H1 (cell line): ENCODE results near the gene SRGAP2. TPM values are rescaled to one million over a fixed set of nuclear protein-coding genes. Genes with fewer than 3 reads are reported as not detected.
"Not testable (repeated sequence)": the region's sequence is repeated elsewhere in the genome, so short reads cannot be mapped to it uniquely, and the experiment has no call there.

Experiments used
- CTCF ChIA-PET: fragments of 300-600 bp; sonication (Branson Sonifier 250); formaldehyde crosslinking; loops from one replicate; lab custom pipeline; 2021; ENCODE audit not compliant: partially characterized antibody; lab: Charles Lee
- POLR2A ChIA-PET: fragments of 300-600 bp; sonication (Branson Sonifier 250); formaldehyde crosslinking; loops from one replicate; lab custom pipeline; 2021; ENCODE audit warnings: inconsistent platforms; ENCODE audit not compliant: partially characterized antibody; lab: Charles Lee
- DNase-seq, 2 experiments: peaks; one replicate each; pipeline versions ENCODE4 v3.0.0 to v3.0.0-alpha.2; 2010 to 2022; ENCODE audit warnings: low spot score in 2 of 2, low read depth in 1 of 2, mixed read lengths in 1 of 2
- FAIRE-seq: peaks from 2 replicates; lab custom pipeline; 2011; peaks lifted over from hg19 to GRCh38; lab: Jason Lieb, UNC
- H2AFZ ChIP-seq: 2 replicates; pipeline ENCODE4 v1.8.1; 2012; ENCODE audit warnings: low read length, inconsistent platforms
- H2AK5ac ChIP-seq: 2 replicates; pipeline ENCODE4 v1.6.1; 2013; ENCODE audit warnings: low read depth, low read length
- H2BK120ac ChIP-seq: replicated peaks from 2 replicates; pipeline ENCODE3; 2013; ENCODE audit warnings: low read depth, low read length, inconsistent platforms
- H2BK12ac ChIP-seq: 2 replicates; pipeline ENCODE4 v1.6.1; 2013; ENCODE audit warnings: low read depth, low read length
- H2BK15ac ChIP-seq: 2 replicates; pipeline ENCODE4 v1.6.1; 2013; ENCODE audit warnings: low read length
- H2BK20ac ChIP-seq: 2 replicates; pipeline ENCODE4 v1.6.1; 2013; ENCODE audit warnings: low read length
- H2BK5ac ChIP-seq: 2 replicates; pipeline ENCODE4 v1.6.1; 2013; ENCODE audit warnings: low read depth, low read length
- H3K14ac ChIP-seq: 2 replicates; pipeline ENCODE4 v1.6.1; 2013; ENCODE audit warnings: inconsistent platforms; ENCODE audit not compliant: insufficient read length
- H3K18ac ChIP-seq: 2 replicates; pipeline ENCODE4 v1.6.1; 2013; ENCODE audit warnings: low read length; ENCODE audit errors: extremely low read depth
- H3K23ac ChIP-seq: 2 replicates; pipeline ENCODE4 v1.6.1; 2013; ENCODE audit warnings: inconsistent platforms; ENCODE audit not compliant: insufficient read length
- H3K23me2 ChIP-seq: 2 replicates; pipeline ENCODE4 v1.6.1; 2013; ENCODE audit warnings: low read depth, low read length
- H3K27ac ChIP-seq: 2 replicates; pipeline ENCODE4 v1.6.1; 2011; ENCODE audit warnings: low read depth, low read length, inconsistent platforms
- H3K27me3 ChIP-seq, 4 experiments: replicated peaks in 1 of 4; 1 replicate in 1 of 4; 2 replicates in 3 of 4; pipeline versions ENCODE4 v1.6.1 to v1.8.1; 2011 to 2013; ENCODE audit warnings: low read length in 3 of 4, mild to moderate bottlenecking in 3 of 4, inconsistent platforms in 2 of 4, mixed read lengths in 2 of 4, moderate library complexity in 1 of 4; ENCODE audit not compliant: control insufficient read depth in 3 of 4, insufficient read depth in 3 of 4; ENCODE audit errors: extremely low read depth in 1 of 4
- H3K36me3 ChIP-seq, 4 experiments: 2 replicates each; pipeline versions ENCODE4 v1.6.1 to v1.8.1; 2011 to 2013; ENCODE audit warnings: mild to moderate bottlenecking in 4 of 4, low read length in 3 of 4, moderate library complexity in 2 of 4, control low read depth in 1 of 4, inconsistent platforms in 1 of 4; ENCODE audit not compliant: insufficient read depth in 4 of 4, control insufficient read depth in 2 of 4
- H3K4ac ChIP-seq: replicated peaks from 2 replicates; pipeline ENCODE3; 2013; ENCODE audit warnings: low read length, low read depth, mixed read lengths, inconsistent platforms; ENCODE audit not compliant: insufficient read length
- H3K4me1 ChIP-seq, 4 experiments: replicated peaks in 1 of 4; 1 replicate in 1 of 4; 2 replicates in 3 of 4; pipeline versions ENCODE4 v1.6.1 to v1.8.1; 2011 to 2013; ENCODE audit warnings: low read length in 3 of 4, inconsistent platforms in 2 of 4, mixed read lengths in 1 of 4; ENCODE audit not compliant: insufficient read depth in 4 of 4, control insufficient read depth in 3 of 4
- H3K4me2 ChIP-seq, 2 experiments: 2 replicates each; pipeline versions ENCODE4 v1.6.1 to v1.8.1; 2011 to 2013; ENCODE audit warnings: low read depth in 2 of 2, low read length in 2 of 2, control low read depth in 1 of 2, inconsistent platforms in 1 of 2, mild to moderate bottlenecking in 1 of 2; ENCODE audit not compliant: insufficient read depth in 1 of 2
- H3K4me3 ChIP-seq, 4 experiments: fragments of 200-600, 300-600 bp in 1 of 4; sonication (generic), shearing (Covaris generic), sonication (Bioruptor Twin) in 1 of 4; 2 replicates each; pipeline versions ENCODE4 v1.5.1 to v1.8.1; 2011 to 2016; ENCODE audit warnings: low read length in 4 of 4, low read depth in 3 of 4, control low read depth in 2 of 4, inconsistent platforms in 2 of 4, mild to moderate bottlenecking in 2 of 4, mixed read lengths in 1 of 4, moderate library complexity in 1 of 4; ENCODE audit not compliant: insufficient read depth in 2 of 4; ENCODE audit errors: extremely low read depth in 1 of 4
- H3K56ac ChIP-seq: replicated peaks from 2 replicates; pipeline ENCODE3; 2013; ENCODE audit warnings: low read depth, mild to moderate bottlenecking, mixed read lengths, low read length, inconsistent platforms; ENCODE audit not compliant: insufficient read length
- H3K79me1 ChIP-seq: 2 replicates; pipeline ENCODE4 v1.6.1; 2013; ENCODE audit warnings: low read depth, low read length, control low read depth
- H3K79me2 ChIP-seq, 2 experiments: 2 replicates each; pipeline versions ENCODE4 v1.6.1 to v1.8.1; 2012 to 2013; ENCODE audit warnings: low read length in 2 of 2, mild to moderate bottlenecking in 2 of 2, inconsistent platforms in 1 of 2; ENCODE audit not compliant: insufficient read depth in 2 of 2, control insufficient read depth in 1 of 2
- H3K9ac ChIP-seq, 4 experiments: replicated peaks in 1 of 4; 1 replicate in 1 of 4; 2 replicates in 3 of 4; pipeline versions ENCODE4 v1.6.1 to v1.8.1; 2011 to 2013; ENCODE audit warnings: low read depth in 3 of 4, low read length in 3 of 4, control low read depth in 2 of 4, mild to moderate bottlenecking in 2 of 4, moderate library complexity in 2 of 4, inconsistent platforms in 1 of 4; ENCODE audit errors: extremely low read depth in 1 of 4
- H3K9me3 ChIP-seq, 2 experiments: 2 replicates each; pipeline versions ENCODE4 v1.6.1 to v1.8.1; 2012 to 2013; ENCODE audit warnings: mild to moderate bottlenecking in 2 of 2, moderate library complexity in 2 of 2, control low read depth in 1 of 2, inconsistent platforms in 1 of 2, low read depth in 1 of 2, low read length in 1 of 2, mixed read lengths in 1 of 2; ENCODE audit not compliant: insufficient read depth in 2 of 2
- H4K20me1 ChIP-seq, 2 experiments: replicated peaks in 1 of 2; 2 replicates each; pipeline versions ENCODE3 to v1.8.1; 2011 to 2013; ENCODE audit warnings: inconsistent platforms in 2 of 2, low read length in 2 of 2, mild to moderate bottlenecking in 1 of 2; ENCODE audit not compliant: insufficient read depth in 2 of 2, control insufficient read depth in 1 of 2
- H4K5ac ChIP-seq: 2 replicates; pipeline ENCODE4 v1.6.1; 2013; ENCODE audit warnings: low read length, low read depth, mixed read lengths, inconsistent platforms; ENCODE audit not compliant: insufficient read length
- H4K8ac ChIP-seq: 2 replicates; pipeline ENCODE4 v1.8.0; 2013; ENCODE audit warnings: mild to moderate bottlenecking, moderate library complexity, low read length, inconsistent platforms; ENCODE audit not compliant: insufficient read depth; ENCODE audit errors: extremely low read depth
- H4K91ac ChIP-seq: replicated peaks from 2 replicates; pipeline ENCODE3; 2013; ENCODE audit warnings: low read length, mixed read lengths, inconsistent platforms; ENCODE audit not compliant: insufficient read length
- WGBS, 2 experiments: shearing (Covaris generic) in 1 of 2; methylation state at CpG; one replicate each; pipeline versions ENCODE4 v1.1.6 to v1.1.7; 2013 to 2015; ENCODE audit warnings: low lambda C conversion rate in 2 of 2, mixed read lengths in 2 of 2, inconsistent platforms in 1 of 2, low coverage in 1 of 2, missing lambda C conversion rate in 1 of 2; ENCODE audit not compliant: insufficient replicate concordance in 2 of 2, insufficient coverage in 1 of 2, insufficient read length in 1 of 2; ENCODE audit errors: extremely low coverage in 1 of 2, missing lambda C conversion rate in 1 of 2; 5-methylcytosine and 5-hydroxymethylcytosine counted together
- polyA plus RNA-seq, 7 experiments: library from polyadenylated mRNA; depleted of rRNA in 3 of 7; stranded (reverse) in 5 of 7; unstranded in 2 of 7; fragments of >200 nt in 5 of 7; fragments of 200-250 nt in 2 of 7; gene quantifications; 1 replicate in 5 of 7; 2 replicates in 1 of 7; 4 replicates in 1 of 7; pipeline versions ENCODE4 v1.2.1 to v1.2.3, GENCODE V29; 2011 to 2013; ENCODE audit warnings: missing spikeins in 2 of 7, mixed read lengths in 2 of 7
- total RNA-seq: library from RNA; stranded (reverse); fragmentation: NEBNext Ultra II Directional; extraction: Animal tissue kit (Norgen Biotek cat#: 25700); gene quantifications from 2 replicates; pipeline ENCODE4 v1.2.1, GENCODE V29; 2021

SRGAP2 gene
- total and polyA plus RNA-seq, 2 of the 8 experiments (the other 6 are each of a cell fraction or from before 2014, with no cell fraction given), result 10.8 to 54.0 TPM

DNA sequence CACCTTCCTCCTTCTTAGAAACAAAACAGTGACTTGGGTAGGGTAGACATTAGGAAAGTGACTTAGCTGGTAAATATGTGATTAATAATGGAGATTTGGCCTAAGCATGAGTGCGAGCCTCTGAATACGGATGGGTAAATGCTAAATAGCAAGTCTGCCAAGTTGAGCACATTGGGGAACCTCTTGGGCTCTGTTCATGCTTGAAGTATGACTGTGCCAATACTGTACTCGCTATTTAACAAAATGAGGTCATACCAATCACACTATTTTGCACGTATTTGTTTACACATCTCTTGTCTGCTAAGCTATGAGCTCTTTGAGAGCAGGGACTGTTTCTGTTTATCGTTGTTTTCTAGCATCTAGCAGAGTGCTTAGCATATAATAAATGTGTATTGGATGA lies 23.5 kb downstream of the SRGAP2 start:
- H2BK120ac ChIP-seq, H3K27ac ChIP-seq, H3K79me1 ChIP-seq, FAIRE-seq, H3K23ac ChIP-seq, H3K56ac ChIP-seq, H2BK20ac ChIP-seq, H4K20me1 ChIP-seq, H3K4ac ChIP-seq, H3K79me2 ChIP-seq, H3K4me1 ChIP-seq, H2BK15ac ChIP-seq, H3K4me3 ChIP-seq, H3K9me3 ChIP-seq, H4K5ac ChIP-seq, H3K14ac ChIP-seq, H3K27me3 ChIP-seq, H2AK5ac ChIP-seq, CTCF ChIA-PET, H3K4me2 ChIP-seq, H3K18ac ChIP-seq, H4K8ac ChIP-seq, DNase-seq, H4K91ac ChIP-seq, H2BK12ac ChIP-seq, H3K9ac ChIP-seq, H3K36me3 ChIP-seq, H3K23me2 ChIP-seq, H2BK5ac ChIP-seq, POLR2A ChIA-PET, H2AFZ ChIP-seq: not testable (repeated sequence)
- WGBS, 2 experiments, result 82% methylated on average over 2 of the region's 5 CpGs; no CpG with 5 or more reads in 1 of the 2 experiments

GRCh38 chr1:206229286-206229685 lies 25.9 kb downstream of the SRGAP2 start:
- H3K4ac ChIP-seq, H2AK5ac ChIP-seq, H3K23ac ChIP-seq, H3K27me3 ChIP-seq, H4K91ac ChIP-seq, H3K4me1 ChIP-seq, CTCF ChIA-PET, H2BK12ac ChIP-seq, H3K23me2 ChIP-seq, H4K8ac ChIP-seq, H3K9ac ChIP-seq, H3K79me2 ChIP-seq, H3K27ac ChIP-seq, H4K20me1 ChIP-seq, H2AFZ ChIP-seq, H3K36me3 ChIP-seq, POLR2A ChIA-PET, H2BK120ac ChIP-seq, H4K5ac ChIP-seq, H2BK20ac ChIP-seq, H3K4me2 ChIP-seq, H2BK15ac ChIP-seq, FAIRE-seq, H2BK5ac ChIP-seq, H3K9me3 ChIP-seq, H3K79me1 ChIP-seq, DNase-seq, H3K56ac ChIP-seq, H3K14ac ChIP-seq, H3K4me3 ChIP-seq, H3K18ac ChIP-seq: not testable (repeated sequence)
- WGBS, 2 experiments, result 100% methylated on average over 1 of the region's 2 CpGs; no CpG with 5 or more reads in 1 of the 2 experiments
